ENCODE data around the gene RNASEL. TPM values are rescaled to one million over a fixed set of nuclear protein-coding genes. Genes with fewer than 3 reads are reported as not detected.

RNASEL gene
- total and polyA plus RNA-seq, 2 of the 13 experiments (the other 11 are each of a cell fraction or from before 2014, with no cell fraction given): 0.05 to 0.20 TPM

DNA sequence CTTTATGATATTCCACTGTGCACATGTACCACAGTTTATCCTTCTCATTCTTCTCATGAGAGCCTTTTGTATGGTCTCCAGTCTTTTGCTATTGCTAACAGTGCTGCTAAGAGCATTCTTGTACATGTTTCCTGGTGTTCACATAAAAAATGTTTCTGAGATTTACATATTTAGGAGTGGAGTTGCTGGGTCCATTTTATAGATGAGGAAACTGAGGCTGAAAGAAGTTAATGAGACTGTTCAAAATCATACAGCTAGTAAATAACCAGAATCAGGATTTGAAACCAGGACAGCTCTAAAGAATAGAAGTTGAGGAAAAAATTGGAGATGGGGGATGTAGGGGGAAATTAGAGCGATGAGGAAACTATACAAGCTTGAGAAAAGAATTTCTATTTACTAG, 42.9 kb upstream of the RNASEL start:
- H3K4me3 ChIP-seq (replicated peaks in 1 of 3; ENCODE audit: insufficient read depth in 1 of 3, low read depth in 2 of 3, low read length in 3 of 3): no peak overlapping the region
- ChIA-PET POLR2A (no interaction called here), CTCF (ENCODE audit: low intra/inter-chr PET ratio, low total read pairs) (no interaction called here)
- TF ChIP-seq ZNF205 (CRISPR knock-in tag; IDR thresholded peaks at IDR 0.05) (no peak), ZNF629 (CRISPR knock-in tag; conservative IDR thresholded peaks at IDR 0.05) (0 out of 2 replicates have a peak, but pooled peaks have one; percentile 23), ZKSCAN5 (CRISPR knock-in tag; IDR thresholded peaks at IDR 0.05) (no peak), MYNN (CRISPR knock-in tag; IDR thresholded peaks at IDR 0.05; ENCODE audit: low read depth) (no peak)
- peaks cover 0 to 8% of the 10 kb centered on the region in 2 experiments; a peak in 1 of 5 replicates for H3K27me3 ChIP-seq (ENCODE audit: control insufficient read depth in 1 of 2, insufficient read depth in 2 of 2, low read length in 2 of 2)
- H3K36me3 ChIP-seq (replicated peaks in 1 of 2; ENCODE audit: control insufficient read depth in 1 of 2, insufficient read depth in 2 of 2, low read length in 2 of 2): no peaks in the 10 kb centered on the region
- H3K4me1 ChIP-seq (ENCODE audit: insufficient read depth, low read length): no peaks in the 10 kb centered on the region
- ATAC-seq: no peak
- H2AFZ ChIP-seq (ENCODE audit: low read length): no peak overlapping the region
- no peak overlapping the region for H3K9ac ChIP-seq (ENCODE audit: insufficient read depth, low read depth, low read length)
- intact Hi-C loops (cut with micrococcal nuclease; ENCODE audit: unreplicated experiment) (loop anchor here (10.0 kb wide), 1 partner anchor 1473 kb away; no protein-coding TSS in a partner anchor), in situ Hi-C loops (cut with HindIII; ENCODE audit: extremely low pct_ligation_motif_present, low pct_unique_long_range_greater_than_20kb) (no loop called here)
- H3K27ac ChIP-seq (ENCODE audit: extremely low read length, insufficient read depth, low read length): no peak overlapping the region
- no peak for DNase-seq (ENCODE audit: low spot score)
- FAIRE-seq: no peak
- BruUV-seq (replicated peaks): no TSS peak
- no peak overlapping the region for H3K4me2 ChIP-seq (ENCODE audit: low read depth, low read length)
- no peaks in the 10 kb centered on the region for H3K9me3 ChIP-seq (ENCODE audit: low read length)
- no peaks in the 10 kb centered on the region for H4K20me1 ChIP-seq (ENCODE audit: insufficient read depth, low read length)
- no peaks in the 10 kb centered on the region for H3K79me2 ChIP-seq (ENCODE audit: insufficient read depth, low read length)
- 29% methylated on average over 1 of the region's 1 CpG for WGBS (ENCODE audit: low lambda C conversion rate)

DNA sequence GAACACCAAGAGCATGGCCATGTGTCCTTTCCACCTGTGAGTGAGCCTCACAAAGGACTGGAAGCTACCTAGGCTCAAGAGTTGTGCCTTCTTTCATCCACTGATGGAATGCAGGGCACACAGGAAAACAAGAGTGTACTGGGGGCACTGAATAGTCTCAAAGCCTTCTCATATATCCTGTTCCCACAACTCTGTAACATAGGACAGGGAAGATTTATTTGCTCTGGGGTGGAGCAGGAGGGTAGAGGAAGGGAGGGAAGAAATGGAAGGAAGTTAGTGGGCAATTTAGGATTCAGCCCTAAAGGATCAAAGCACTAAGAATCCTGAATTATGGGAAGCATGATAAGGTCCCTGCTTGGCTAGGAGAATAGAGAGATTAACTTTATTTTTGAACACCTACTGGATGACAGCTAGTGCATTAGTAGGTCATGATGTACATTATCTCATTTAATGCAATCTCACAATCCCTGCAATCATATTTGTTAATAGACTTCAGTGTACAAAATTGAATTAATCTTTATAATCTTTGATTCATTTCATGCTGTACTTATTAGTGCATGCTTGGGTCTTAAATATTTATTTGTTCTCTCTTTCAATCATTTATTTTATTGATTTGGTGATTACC, 42.1 kb upstream of the RNASEL start:
- ChIA-PET POLR2A (no interaction called here), CTCF (ENCODE audit: low intra/inter-chr PET ratio, low total read pairs) (no interaction called here)
- H3K27me3 ChIP-seq (ENCODE audit: control insufficient read depth in 1 of 2, insufficient read depth in 2 of 2, low read length in 2 of 2): peaks cover 0 to 8% of the 10 kb centered on the region in 2 experiments; a peak in 1 of 5 replicates
- no peaks in the 10 kb centered on the region for H3K9me3 ChIP-seq (ENCODE audit: low read length)
- FAIRE-seq (no peak), ATAC-seq (no peak), DNase-seq (ENCODE audit: low spot score) (no peak)
- no peak overlapping the region for H3K4me2 ChIP-seq (ENCODE audit: low read depth, low read length)
- intact Hi-C loops (cut with micrococcal nuclease; ENCODE audit: unreplicated experiment): loop anchor here (10.0 kb wide), 1 partner anchor 1474 kb away; no protein-coding TSS in a partner anchor
- BruUV-seq (replicated peaks): no TSS peak
- in situ Hi-C loops (cut with HindIII; ENCODE audit: extremely low pct_ligation_motif_present, low pct_unique_long_range_greater_than_20kb): no loop called here
- TF ChIP-seq ZNF792 (CRISPR knock-in tag; IDR thresholded peaks at IDR 0.05) (no peak), KAT2B (IDR thresholded peaks at IDR 0.05; ENCODE audit: borderline replicate concordance, low read depth, low read length) (no peak), PCBP2 (optimal IDR thresholded peaks at IDR 0.05; ENCODE audit: low read depth, low read length, poor library complexity, severe bottlenecking) (no peak), MIER2 (CRISPR knock-in tag; IDR thresholded peaks at IDR 0.05) (no peak), ZC3H13 (CRISPR knock-in tag; IDR thresholded peaks at IDR 0.05) (no peak)
- TF ChIP-seq, protein P1, sequence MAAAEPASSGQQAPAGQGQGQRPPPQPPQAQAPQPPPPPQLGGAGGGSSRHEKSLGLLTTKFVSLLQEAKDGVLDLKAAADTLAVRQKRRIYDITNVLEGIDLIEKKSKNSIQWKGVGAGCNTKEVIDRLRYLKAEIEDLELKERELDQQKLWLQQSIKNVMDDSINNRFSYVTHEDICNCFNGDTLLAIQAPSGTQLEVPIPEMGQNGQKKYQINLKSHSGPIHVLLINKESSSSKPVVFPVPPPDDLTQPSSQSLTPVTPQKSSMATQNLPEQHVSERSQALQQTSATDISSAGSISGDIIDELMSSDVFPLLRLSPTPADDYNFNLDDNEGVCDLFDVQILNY (CRISPR knock-in tag; conservative IDR thresholded peaks at IDR 0.05): no peak
- H3K27ac ChIP-seq (ENCODE audit: extremely low read length, insufficient read depth, low read length): no peak overlapping the region
- H3K4me3 ChIP-seq (replicated peaks in 1 of 3; ENCODE audit: insufficient read depth in 1 of 3, low read depth in 2 of 3, low read length in 3 of 3): no peak overlapping the region
- no peaks in the 10 kb centered on the region for H4K20me1 ChIP-seq (ENCODE audit: insufficient read depth, low read length)
- H3K9ac ChIP-seq (ENCODE audit: insufficient read depth, low read depth, low read length): no peak overlapping the region
- no peaks in the 10 kb centered on the region for H3K79me2 ChIP-seq (ENCODE audit: insufficient read depth, low read length)
- no peaks in the 10 kb centered on the region for H3K4me1 ChIP-seq (ENCODE audit: insufficient read depth, low read length)
- H2AFZ ChIP-seq (ENCODE audit: low read length): no peak overlapping the region
- H3K36me3 ChIP-seq (replicated peaks in 1 of 2; ENCODE audit: control insufficient read depth in 1 of 2, insufficient read depth in 2 of 2, low read length in 2 of 2): no peaks in the 10 kb centered on the region
